ENCODE results near the gene FRYL.

- TF ChIP-seq ZMYM2 (CRISPR knock-in tag; IDR thresholded peaks at IDR 0.05), result no peak
- TF ChIP-seq BRF2 (CRISPR knock-in tag; IDR thresholded peaks at IDR 0.05), result no peak
- TF ChIP-seq PTBP1 (IDR thresholded peaks at IDR 0.05; ENCODE audit: low read depth, low read length, poor library complexity, severe bottlenecking), result no peak
- no peak for TF ChIP-seq ZNF512 (CRISPR knock-in tag; IDR thresholded peaks at IDR 0.05)
- TF ChIP-seq ZNF737 (CRISPR knock-in tag; IDR thresholded peaks at IDR 0.05; ENCODE audit: borderline replicate concordance), result no peak
- TF ChIP-seq HOXA3 (CRISPR knock-in tag; IDR thresholded peaks at IDR 0.05), result no peak
- TF ChIP-seq ATF7 (IDR thresholded peaks at IDR 0.05), result no peak
- no peak for TF ChIP-seq ATF7 (CRISPR knock-in tag; IDR thresholded peaks at IDR 0.05)
- no peak for TF ChIP-seq POLR2A (IDR thresholded peaks at IDR 0.05; ENCODE audit: insufficient read depth in 1 of 2, low read depth in 2 of 2, low read length in 2 of 2)
- no peak for TF ChIP-seq EZH2 (conservative IDR thresholded peaks at IDR 0.05; ENCODE audit: low read depth, low read length)
- no peak for TF ChIP-seq CTCF (CRISPR knock-in tag; IDR thresholded peaks at IDR 0.05)
- TF ChIP-seq TBX3 (IDR thresholded peaks at IDR 0.05; ENCODE audit: borderline replicate concordance), result no peak
- TF ChIP-seq HMG20B (CRISPR knock-in tag; conservative IDR thresholded peaks at IDR 0.05), result no peak
Measured at GRCh38 chr4:48761286-48761685, 18.8 kb downstream of the FRYL start.

All from HepG2 (cell line).